GM21423 (cell line): ENCODE measurements around the gene INS.

Experiments
- ATAC-seq: cut with Tn5 transposase; IDR thresholded peaks from one replicate; pipeline ENCODE4 v1.9.1; 2021; ENCODE audit warnings: mild to moderate bottlenecking, moderate library complexity; ENCODE audit not compliant: unreplicated experiment

Gene INS

DNA sequence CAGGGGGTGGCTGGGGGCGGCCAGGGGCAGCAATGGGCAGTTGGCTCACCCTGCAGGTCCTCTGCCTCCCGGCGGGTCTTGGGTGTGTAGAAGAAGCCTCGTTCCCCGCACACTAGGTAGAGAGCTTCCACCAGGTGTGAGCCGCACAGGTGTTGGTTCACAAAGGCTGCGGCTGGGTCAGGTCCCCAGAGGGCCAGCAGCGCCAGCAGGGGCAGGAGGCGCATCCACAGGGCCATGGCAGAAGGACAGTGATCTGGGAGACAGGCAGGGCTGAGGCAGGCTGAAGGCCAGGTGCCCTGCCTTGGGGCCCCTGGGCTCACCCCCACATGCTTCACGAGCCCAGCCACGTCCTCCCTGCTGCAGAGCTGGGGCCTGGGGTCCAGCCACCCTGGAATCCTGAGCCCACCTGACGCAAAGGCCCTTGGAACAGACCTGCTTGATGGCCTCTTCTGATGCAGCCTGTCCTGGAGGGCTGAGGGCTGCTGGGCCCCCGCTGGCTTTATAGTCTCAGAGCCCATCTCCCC, at the start of gene INS:
INS (minus strand) TSS at position 474 of the 524 bp plus-strand sequence; CDS start at position 236, 238 bp downstream.
- ATAC-seq = no peak

DNA sequence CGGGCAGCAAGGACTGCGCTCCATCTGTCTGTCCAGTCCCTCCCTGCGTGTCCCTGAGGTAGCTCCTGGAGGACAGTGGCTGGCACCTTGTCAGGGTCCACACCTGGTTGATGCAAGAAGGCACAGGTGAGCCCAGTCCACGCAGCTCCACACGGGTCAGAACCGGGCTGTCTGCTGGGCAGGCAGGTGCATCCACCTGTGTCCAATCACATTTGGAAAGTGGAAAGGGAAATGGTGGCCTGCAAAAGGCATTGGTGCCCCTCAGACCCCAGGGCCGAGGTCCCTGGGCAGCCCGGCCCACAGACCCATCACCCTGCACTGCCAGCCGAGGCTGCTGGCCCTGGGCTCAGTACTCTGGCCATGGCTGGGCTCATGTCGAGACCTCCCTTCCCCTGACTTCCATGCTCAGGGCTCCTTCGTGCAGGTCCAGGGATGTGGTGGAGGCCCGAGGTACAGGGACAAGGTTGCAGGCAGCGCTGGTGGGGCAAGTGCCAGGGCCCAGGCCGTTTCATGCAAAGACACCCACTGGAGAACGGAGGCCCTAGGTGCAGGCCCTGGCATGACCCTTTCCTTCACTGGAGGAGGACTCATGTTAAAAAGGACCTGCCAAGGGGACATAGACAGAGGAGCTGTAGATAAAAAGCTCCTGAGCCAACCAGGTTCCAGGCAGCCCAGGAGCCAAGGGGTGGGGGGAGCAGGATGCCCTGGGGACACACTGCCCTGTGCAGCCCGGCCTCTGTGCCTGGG, 49.5 kb upstream of the INS start:
- no peak for ATAC-seq

DNA sequence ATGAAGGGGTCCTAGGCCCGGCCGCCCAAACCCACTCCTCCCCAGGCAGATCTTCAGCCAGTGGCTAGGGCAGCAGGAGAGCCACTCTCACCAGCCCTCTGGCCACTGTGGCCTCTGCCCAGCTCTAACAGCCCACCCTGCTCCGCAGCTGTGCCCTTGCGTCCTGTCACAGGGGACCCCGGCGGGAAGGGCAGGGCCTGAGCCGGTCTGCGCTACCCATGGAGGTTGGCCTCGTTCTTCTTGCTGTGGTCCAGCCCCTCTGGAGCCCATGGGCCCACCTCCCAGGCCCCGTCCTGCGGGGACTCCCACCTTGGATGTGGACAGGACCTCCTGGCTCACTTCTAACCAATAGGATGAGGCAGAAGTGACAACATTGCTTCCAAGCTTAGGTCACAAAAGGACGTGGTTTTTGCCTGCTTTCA, 48.9 kb upstream of the INS start:
- no peak for ATAC-seq

DNA sequence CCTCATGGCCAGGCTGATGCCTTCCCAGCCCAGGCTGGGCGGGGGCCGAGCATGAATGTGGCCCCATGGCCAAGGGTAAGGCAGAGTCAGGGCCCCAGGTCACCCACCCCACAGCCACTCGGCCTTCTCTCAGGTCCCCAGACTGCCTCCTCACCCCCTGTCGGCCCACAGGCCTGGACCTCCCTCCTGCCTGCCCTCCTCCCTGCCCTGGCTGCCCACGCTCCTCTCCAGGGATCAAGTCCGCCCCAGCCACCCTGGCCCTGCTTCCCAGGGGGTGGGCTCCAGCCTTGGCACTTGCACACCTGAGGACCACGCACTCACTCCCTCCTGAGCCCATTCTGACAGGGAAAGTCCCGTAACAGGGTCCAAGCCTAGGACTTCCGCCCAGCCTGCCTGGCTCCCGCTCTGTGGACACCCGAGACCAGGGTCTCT, 48.4 kb upstream of the INS start:
- no peak for ATAC-seq

DNA sequence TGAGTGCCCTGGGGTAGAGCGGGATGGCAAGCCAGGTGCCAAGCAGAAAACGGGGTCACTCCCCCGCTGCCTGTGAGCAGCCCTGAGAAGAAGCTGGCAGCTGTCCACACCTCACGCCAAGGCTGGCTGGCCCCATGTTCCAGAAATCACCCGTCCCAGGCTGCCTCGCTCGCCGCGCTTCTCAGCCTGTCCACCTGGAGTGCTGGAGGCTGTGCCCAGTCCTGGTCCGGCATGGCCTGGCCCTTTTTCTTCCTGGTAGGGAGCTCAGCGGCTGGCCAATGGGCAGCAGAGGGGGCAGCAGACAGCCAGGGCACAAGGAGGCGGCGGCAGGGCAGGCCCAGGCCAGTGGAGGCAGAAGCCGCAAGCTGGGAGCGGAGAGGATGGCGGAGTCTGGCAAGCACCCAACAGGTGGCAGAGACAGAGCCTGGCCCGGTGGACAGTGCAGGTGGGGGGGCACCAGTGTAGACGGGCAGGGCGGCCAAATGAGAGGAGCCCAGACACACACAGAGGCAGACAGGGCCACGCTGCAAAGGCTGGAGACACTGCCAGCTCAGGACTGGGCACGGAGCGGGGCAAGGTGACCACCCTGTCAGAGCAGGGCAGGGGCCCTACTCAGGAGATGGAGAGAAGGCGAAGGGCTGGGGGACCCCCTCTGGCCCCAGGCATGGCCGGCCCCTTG, 47.8 kb upstream of the INS start:
- ATAC-seq = no peak

DNA sequence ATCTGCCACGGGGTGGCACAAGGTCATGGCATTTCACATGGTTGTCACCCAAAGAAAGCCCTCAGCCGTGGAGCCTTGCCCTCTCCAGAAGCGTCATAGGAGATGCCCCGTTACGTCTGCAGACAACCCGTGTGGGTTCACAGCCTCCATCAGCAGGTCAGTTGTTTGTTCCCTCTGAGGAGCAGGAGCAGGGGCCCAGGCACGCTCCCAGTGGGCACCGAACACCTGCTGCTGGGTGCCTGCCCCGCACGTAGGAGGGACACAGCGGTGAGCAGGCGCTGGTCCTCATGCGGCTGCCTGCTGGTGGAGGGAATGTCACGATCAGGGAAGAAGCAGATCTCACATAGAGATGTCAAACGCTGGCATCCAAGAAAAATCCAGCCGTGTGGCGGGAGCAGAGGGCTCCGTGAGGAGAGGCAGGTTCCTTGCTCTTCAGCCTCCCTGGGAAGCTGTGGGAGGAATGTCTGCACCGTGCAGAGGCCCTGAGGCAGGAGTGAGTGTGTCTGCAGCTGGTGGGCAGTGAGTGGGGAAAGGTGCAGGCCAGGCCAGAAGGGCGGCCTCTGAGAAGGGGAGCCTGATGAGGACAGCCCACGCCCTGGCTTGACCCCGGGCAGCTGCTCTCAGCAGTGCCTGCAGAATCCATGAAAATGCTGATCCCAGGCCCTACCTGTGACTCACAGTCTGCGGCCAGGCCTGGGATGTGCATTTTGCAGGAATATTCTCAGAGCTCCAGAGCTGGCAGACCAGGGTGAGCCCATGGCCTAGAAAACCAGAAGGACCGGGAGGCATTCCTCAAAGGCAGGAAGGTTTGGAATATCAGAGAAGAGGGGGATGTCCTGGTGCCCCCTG, 47.0 kb upstream of the INS start:
- ATAC-seq = no peak

DNA sequence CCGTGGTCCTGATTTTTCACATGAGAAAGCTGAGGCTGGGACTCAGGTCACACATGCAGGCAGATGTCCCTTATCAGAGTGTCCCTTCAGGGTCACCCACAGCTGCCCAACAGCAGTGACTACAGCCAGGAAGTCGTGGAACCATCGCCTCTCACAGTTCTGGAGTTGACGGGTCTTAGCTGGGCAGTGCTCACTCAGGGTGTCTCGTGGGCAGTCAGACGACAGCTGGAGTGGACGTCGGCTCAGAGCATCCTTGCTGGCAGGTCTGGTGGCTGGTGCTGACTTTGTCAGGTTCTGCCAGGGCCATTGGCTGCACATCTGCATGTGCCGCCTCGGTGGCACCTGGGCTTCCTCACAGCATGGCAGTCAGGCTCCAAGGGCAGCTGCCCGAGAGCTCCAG, 46.2 kb upstream of the INS start:
- ATAC-seq = no peak

DNA sequence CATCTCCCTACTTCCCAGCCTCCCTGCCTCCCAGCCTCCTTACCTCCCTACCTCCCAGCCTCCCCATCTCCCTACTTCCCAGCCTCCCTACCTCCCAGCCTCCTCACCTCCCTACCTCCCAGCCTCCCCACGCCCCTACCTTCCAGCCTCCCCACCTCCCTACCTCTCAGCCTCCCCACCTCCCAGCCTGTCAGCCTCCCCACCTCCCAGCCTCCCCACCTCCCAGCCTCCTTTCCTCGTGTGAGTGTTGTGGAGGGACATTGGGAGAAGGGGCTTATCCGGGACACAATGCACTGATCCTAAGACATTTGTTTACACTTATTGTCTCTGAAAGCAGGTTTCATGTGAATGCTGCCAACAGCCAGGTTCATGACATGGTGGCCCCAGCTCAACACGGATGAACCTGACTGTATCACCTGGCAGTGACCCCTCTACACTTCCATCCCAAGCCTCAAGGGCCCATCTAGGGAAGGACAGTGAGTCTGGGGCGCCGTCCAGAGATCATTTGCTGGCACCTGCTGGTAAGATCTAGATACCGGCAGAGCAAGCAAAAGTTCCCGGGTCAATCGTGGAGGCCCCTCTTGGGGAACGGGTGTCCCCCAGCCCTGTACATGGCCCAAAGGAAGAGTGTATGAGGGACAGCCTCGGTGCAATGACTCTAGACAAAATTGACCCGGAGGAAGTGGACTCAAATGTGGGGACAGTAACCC, 45.1 kb upstream of the INS start:
- ATAC-seq = no peak

DNA sequence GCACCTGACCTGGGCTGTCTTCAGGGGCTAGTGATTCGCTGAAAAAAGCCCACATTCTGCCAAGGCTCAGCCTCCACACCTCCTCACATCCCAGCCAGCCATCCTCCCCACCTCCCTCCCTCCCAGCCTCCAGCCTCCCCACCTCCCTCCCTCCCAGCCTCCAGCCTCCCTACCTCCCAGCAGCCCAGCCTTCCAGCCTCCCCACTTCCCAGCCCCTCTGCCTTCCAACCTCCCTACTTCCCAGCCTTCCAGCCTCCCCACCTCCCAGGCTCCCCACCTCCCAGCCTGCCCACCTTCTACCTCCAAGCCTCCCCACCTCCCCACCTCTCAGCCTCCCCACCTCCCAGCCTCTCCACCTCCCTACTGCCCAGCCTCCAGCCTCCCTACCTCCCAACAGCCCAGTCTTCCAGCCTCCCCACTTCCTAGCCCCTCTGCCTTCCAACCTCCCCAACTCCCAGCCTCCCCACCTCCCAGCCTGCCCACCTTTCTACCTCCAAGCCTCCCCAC, 44.3 kb upstream of the INS start:
- no peak for ATAC-seq

DNA sequence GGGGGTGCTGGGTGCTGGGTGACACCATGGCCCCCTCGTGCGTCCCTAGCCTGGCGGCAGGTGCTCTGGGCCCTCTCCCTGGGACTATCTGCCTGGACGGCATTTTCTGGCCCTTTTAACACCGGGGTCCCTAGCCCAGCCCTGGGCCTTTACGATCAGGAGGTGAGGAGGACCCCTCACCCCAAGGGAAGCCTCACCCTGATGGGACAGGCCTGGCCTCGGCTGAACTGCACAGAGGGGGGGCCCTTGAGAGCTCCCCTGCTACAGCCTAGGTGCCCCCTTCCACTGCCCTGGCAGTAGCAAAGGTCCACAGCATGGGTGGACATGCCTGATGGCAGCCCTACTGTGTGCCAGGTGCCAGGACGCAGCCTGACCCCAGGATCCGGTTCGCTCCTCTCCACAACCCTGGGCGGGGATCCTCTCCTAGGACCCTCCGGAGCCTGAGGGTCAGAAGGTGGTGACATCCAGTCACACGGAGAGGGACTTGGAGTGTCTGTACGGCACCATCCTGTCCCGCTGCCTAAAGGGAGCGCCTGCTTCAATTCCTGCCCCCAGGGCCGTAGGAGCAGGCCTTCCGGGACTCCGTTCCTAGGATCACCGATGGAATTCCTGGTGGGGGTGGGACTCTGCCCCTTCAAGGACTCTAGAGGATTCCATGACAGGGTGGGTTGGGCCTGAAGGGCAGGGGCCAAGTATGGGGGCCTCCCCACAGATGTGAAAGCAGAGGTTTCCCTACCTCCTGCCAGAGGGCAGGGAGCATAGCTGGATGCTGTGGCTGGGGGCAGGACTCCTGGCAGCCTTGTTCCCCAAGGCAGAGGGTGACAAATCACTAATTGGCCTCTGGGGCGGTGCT, 43.6 kb upstream of the INS start:
- no peak for ATAC-seq

DNA sequence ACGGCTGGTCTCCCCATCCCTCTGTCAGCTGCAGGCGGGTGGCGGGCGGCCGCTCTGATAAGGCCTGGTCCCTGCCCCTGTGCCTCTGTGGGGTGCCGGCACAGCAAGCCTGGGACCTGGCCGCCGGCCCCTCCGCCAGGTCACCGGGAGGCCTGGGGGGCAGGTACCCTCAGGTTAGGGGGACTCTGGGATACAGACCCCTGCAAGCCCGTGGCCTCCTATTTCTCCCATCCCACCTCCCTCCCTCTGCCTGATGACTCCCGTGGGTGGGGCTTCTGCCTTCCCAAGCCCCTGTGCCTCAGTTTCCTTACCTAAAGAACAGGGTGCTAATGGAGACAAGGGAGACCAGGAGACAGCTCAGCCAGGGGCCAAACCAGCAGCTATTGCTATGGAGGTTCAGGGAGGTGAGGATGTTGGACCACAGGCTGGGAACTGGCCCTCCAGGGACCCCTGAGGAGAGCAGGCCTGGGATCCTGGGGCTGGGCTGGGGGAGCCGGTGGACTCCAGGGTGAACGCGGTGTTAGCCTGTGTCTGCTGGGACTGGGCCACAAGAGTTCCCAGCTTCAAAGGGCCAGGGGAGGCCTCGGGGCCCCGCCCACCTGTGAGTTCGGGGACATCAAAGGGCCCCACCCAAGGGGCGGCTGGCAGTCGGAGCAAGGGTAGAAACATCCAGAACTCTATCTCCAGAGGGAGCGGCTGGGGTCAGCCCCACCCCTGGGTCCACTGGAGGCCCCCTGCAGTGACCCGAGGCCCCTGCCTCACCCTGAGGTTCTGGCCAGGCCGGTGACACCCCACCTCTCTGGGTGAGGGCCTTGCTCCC, 42.6 kb upstream of the INS start:
- no peak for ATAC-seq

DNA sequence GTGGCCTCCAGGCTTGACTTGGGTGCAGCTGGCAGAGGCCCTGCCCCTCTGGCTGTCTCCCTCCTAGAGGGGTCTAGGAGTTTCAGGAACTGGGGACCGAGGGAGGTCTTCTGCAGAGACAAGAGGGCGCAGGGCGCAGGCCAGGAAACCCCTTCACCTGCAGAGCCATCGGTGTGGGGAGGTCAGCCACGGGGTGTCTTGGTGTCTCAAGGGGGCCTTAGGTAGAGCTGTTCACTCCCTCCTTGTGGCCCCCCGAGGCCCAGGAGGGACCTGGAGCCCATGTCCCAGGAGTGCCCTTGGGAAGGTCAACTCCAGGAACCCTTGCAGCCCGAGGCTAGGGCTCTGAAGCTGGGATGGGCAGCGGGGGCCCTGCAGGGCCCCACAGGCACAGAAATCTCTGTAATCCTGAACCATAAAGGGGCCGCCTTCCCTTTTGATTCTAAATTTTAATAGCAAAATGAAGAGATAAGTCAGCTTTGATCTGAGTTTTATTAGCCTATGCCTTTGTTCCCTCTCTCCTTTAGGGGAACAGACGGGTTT, 42.0 kb upstream of the INS start:
- no peak for ATAC-seq

DNA sequence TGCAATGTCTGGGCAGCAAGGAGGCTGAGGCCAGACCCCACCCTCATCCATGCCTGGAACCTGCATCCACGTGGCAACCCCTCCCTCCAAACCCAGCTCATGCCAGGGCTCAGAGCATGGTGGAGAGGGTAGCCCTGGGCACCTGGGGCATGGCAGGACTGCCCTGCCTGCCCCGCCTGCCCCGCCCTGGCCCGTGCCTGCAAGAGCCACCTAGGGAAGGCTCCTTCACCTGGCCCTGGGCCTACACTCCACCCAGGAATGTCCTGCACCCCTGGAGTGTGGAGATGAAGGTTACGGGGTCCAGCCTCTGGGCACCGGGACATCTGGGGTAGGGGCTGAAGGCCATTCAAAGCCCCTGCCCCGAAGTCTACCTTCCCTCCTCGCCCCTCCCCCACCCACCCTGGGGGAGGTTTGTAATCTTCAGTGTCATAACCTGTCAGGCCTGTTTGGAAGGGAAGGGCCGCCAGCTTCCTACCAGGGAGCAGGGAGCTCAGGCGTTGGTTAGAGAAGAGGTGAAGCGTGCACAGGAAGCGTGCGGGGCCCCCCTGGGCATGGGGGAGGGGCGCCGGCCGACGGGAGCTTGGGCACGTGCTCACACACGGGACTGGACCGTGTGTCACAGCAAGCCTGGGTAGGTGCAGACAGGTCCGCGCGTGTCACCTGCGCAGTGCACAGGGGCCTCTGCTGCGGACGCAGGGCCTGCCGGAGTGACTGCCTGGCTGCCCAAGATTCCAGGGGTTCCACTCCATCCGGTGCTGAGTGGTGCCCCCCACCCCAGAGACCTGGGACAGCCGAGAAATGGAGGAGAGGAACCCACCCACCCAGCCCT, 41.3 kb upstream of the INS start:
- ATAC-seq = no peak

DNA sequence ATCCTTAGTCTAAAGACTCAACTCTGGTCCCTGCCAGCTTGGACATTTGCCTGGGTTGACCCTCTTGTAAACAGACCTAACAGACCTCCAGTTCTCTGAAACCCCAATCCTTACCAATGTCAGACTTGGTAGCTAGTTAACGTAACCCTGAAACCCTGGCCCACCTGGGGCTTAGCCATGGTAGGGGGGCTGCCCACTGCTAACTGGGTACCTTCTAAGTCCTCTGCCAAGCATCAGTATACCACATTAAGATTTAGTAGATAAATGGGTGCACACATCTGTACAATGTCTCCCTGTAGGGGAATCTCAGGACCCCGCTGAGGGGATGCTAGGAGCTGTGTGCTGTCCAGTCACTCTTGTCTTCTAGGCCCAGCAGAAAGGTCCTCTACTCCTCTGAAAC, 40.5 kb upstream of the INS start:
- ATAC-seq = no peak

DNA sequence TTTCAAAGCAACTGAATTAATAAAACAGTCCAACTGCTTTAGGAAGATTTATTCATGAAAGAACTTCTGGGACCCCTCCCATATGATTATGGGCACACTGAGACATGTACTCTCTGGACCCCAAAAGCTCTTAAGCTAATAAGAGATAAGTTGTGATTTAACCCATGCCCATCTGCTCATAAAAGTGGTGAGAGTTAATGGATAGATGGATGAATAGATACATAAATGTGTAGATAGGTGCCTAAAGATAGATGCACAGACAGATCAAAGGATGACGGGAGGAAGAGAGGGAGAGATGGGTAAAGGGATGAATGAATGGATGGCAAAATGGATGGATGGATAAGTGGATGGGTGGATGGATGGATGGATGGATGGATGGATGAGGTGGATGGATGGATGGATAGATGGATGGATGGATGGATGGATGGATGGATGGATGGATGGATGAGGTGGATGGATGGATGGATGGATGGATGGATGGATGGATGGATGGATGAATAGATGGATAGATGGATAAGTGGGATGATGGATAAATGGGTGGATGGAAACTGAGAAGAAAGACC, 40.0 kb upstream of the INS start:
- ATAC-seq = no peak

DNA sequence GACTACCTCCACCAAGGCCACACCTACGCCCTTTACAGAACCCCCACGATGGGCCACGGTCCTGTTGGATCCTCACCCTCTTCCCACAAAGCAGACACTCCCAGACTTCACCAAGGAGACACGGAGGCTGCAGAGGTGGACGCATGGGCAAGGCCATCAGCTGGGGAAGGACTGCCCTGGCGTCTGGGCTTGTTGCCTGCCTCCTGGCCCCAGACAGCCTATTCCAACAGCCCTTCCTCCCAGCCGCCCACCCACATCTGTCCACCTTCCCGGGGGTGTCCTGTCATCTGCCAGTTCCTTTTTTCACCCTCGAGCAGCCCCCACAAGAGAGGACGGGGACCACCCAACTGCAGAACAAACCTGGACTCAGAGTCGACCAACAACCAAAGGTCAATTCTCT, 39.5 kb upstream of the INS start:
- no peak for ATAC-seq
